MCF 10A (cell line): ENCODE data around the gene MCOLN2. TPM values are rescaled to one million over a fixed set of nuclear protein-coding genes. Genes with fewer than 3 reads are reported as not detected.

Experiments
- BruUV-seq: library from RNA; stranded (reverse); fragments of 400-500 nt; replicated peaks from 2 replicates; lab custom pipeline; 2021; lab: Mats Ljungman, UMichigan
- CTCF ChIA-PET: fragments of 300-600 bp; sonication (Branson Sonifier 250); formaldehyde crosslinking; extraction: SDS; loops from one replicate; lab custom pipeline; 2021; ENCODE audit warnings: antibody characterized with exemption, inconsistent platforms; lab: Yijun Ruan, JAX
- POLR2A ChIA-PET: fragments of 300-600, 350-650 bp; sonication (Branson Sonifier 250); formaldehyde crosslinking; extraction: SDS; loops from one replicate; lab custom pipeline; 2020; ENCODE audit warnings: antibody characterized with exemption, inconsistent platforms; lab: Yijun Ruan, JAX
- DNase-seq: peaks from one replicate; pipeline ENCODE4 v3.0.0-alpha.2; 2018; ENCODE audit not compliant: unreplicated experiment
- H3K27ac Mint-ChIP-seq: one replicate; pipeline ENCODE4 v1.8.0; 2022; ENCODE audit warnings: mild to moderate bottlenecking, low read depth, mixed read lengths; ENCODE audit not compliant: unreplicated experiment
- H3K27me3 Mint-ChIP-seq: one replicate; pipeline ENCODE4 v1.8.0; 2022; ENCODE audit warnings: mixed read lengths; ENCODE audit not compliant: insufficient read depth, unreplicated experiment
- H3K36me3 Mint-ChIP-seq: one replicate; pipeline ENCODE4 v1.8.0; 2022; ENCODE audit warnings: mild to moderate bottlenecking, moderate library complexity, mixed read lengths; ENCODE audit not compliant: insufficient read depth, unreplicated experiment
- H3K4me1 Mint-ChIP-seq: one replicate; pipeline ENCODE4 v1.8.0; 2022; ENCODE audit warnings: mixed read lengths; ENCODE audit not compliant: insufficient read depth, unreplicated experiment
- H3K4me3 Mint-ChIP-seq: one replicate; pipeline ENCODE4 v1.8.0; 2022; ENCODE audit warnings: mild to moderate bottlenecking, moderate library complexity, mixed read lengths; ENCODE audit not compliant: unreplicated experiment
- H3K9me3 Mint-ChIP-seq: one replicate; pipeline ENCODE4 v1.8.0; 2022; ENCODE audit warnings: mixed read lengths; ENCODE audit not compliant: unreplicated experiment
- CTCF ChIP-seq: fragments of 200-600 bp; IDR thresholded peaks from one replicate; pipeline ENCODE4 v1.8.0; 2022; ENCODE audit warnings: antibody characterized with exemption, mild to moderate bottlenecking; ENCODE audit not compliant: unreplicated experiment
- intact Hi-C: fragments of 100-400 bp; cut with micrococcal nuclease; formaldehyde crosslinking; loops from 2 replicates; pipeline ENCODE4 v1.14.1; 2022
- total RNA-seq: library from RNA; stranded (reverse); gene quantifications from 2 replicates; pipeline ENCODE4 v1.2.3, GENCODE V29; 2022

The MCOLN2 gene
- total RNA-seq, 1 experiment from 2014 or later, result 3.0 TPM

GRCh38 chr1:84939761-84940160, 57.2 kb downstream of the MCOLN2 start:
- no peaks in the 10 kb centered on the region for H3K4me1 Mint-ChIP-seq

GRCh38 chr1:84939151-84939550, 57.8 kb downstream of the MCOLN2 start:
- DNase-seq, result peak; percentile 13
- no peak overlapping the region for H3K4me3 Mint-ChIP-seq
- H3K27me3 Mint-ChIP-seq, result peaks cover 14% of the 10 kb centered on the region
- no peaks in the 10 kb centered on the region for H3K4me1 Mint-ChIP-seq
- BruUV-seq, result no TSS peak
- ChIA-PET CTCF (interaction anchor here (0.9 to 6.3 kb wide), 6 partner anchors 16 to 433 kb away, joined by 3 to 49 read pairs (median 5); partner anchors contain the start of genes GNG5 and SPATA1), POLR2A (no interaction called here)
- intact Hi-C loops, result loop anchor here (5.0 kb wide), 1 partner anchor 317 kb away; no protein-coding TSS in a partner anchor
- TF ChIP-seq CTCF, result no peak
- no peaks in the 10 kb centered on the region for H3K36me3 Mint-ChIP-seq
- no peak overlapping the region for H3K27ac Mint-ChIP-seq
- no peaks in the 10 kb centered on the region for H3K9me3 Mint-ChIP-seq

More at GRCh38 chr1:84939761-84940160, 57.2 kb downstream of the MCOLN2 start:
- H3K4me3 Mint-ChIP-seq, result no peak overlapping the region
- ChIA-PET CTCF (interaction anchor here (1.1 to 6.3 kb wide), 4 partner anchors 18 to 498 kb away, joined by 3 to 49 read pairs (median 4); no protein-coding TSS in a partner anchor), POLR2A (no interaction called here)
- BruUV-seq, result no TSS peak
- no peaks in the 10 kb centered on the region for H3K9me3 Mint-ChIP-seq
- no peaks in the 10 kb centered on the region for H3K36me3 Mint-ChIP-seq
- peaks cover 14% of the 10 kb centered on the region for H3K27me3 Mint-ChIP-seq
- no peak for DNase-seq
- intact Hi-C loops, result loop anchor here (5.0 to 10.0 kb wide), 2 partner anchors 317 to 1075 kb away; no protein-coding TSS in a partner anchor
- no peak for TF ChIP-seq CTCF
- H3K27ac Mint-ChIP-seq, result no peak overlapping the region

- no peaks in the 10 kb centered on the region for H3K36me3 Mint-ChIP-seq
- no peaks in the 10 kb centered on the region for H3K27me3 Mint-ChIP-seq
- no TSS peak for BruUV-seq
- peak; percentile 89 for TF ChIP-seq CTCF
- POLR2A ChIA-PET, result interaction anchor here (0.6 to 0.8 kb wide), 2 partner anchors 102 to 163 kb away, joined by 3 to 4 read pairs; no protein-coding TSS in a partner anchor
- intact Hi-C loops, result loop anchor here (1.0 to 5.0 kb wide), 6 partner anchors 164 to 795 kb away; no protein-coding TSS in a partner anchor
- no peak overlapping the region for H3K4me3 Mint-ChIP-seq
- no peaks in the 10 kb centered on the region for H3K4me1 Mint-ChIP-seq
- no peaks in the 10 kb centered on the region for H3K9me3 Mint-ChIP-seq
- DNase-seq, result peak; percentile 78
- H3K27ac Mint-ChIP-seq, result no peak overlapping the region
- CTCF ChIA-PET, result interaction anchor here (0.5 to 6.3 kb wide), 32 partner anchors 9 to 744 kb away, joined by 3 to 49 read pairs (median 4); partner anchors contain the start of gene C1orf52
Observed at GRCh38 chr1:84936116-84936810, 60.6 kb downstream of the MCOLN2 start.

GRCh38 chr1:84933011-84933611, 63.8 kb downstream of the MCOLN2 start:
- ChIA-PET POLR2A (no interaction called here), CTCF (interaction anchor here (0.6 to 6.3 kb wide), 4 partner anchors 17 to 178 kb away, joined by 3 to 49 read pairs (median 3); no protein-coding TSS in a partner anchor)
- H3K36me3 Mint-ChIP-seq, result no peaks in the 10 kb centered on the region
- H3K9me3 Mint-ChIP-seq, result no peaks in the 10 kb centered on the region
- BruUV-seq, result no TSS peak
- no peaks in the 10 kb centered on the region for H3K4me1 Mint-ChIP-seq
- no peak for DNase-seq
- no peaks in the 10 kb centered on the region for H3K27me3 Mint-ChIP-seq
- intact Hi-C loops, result no loop called here
- H3K4me3 Mint-ChIP-seq, result no peak overlapping the region
- TF ChIP-seq CTCF, result no peak
- no peak overlapping the region for H3K27ac Mint-ChIP-seq
